Activated effector memory CD4-positive, alpha-beta T cell treated with anti-CD3 and anti-CD28 coated beads, Interleukin-2, amount 50 U/mL, for 16 hours (primary cell): ENCODE results near the gene NEDD8.

Source experiments
- DNase-seq: peaks from one replicate; pipeline ENCODE4 v3.0.0-alpha.2; 2020

NEDD8 gene

GRCh38 chr14:24177041-24177825 lies 54.9 kb downstream of the NEDD8 start:
- DNase-seq, result no peak

- DNase-seq, result no peak
Observed at GRCh38 chr14:24176599-24176998, 55.6 kb downstream of the NEDD8 start.

GRCh38 chr14:24172871-24173281 lies 59.3 kb downstream of the NEDD8 start:
- no peak for DNase-seq

- no peak for DNase-seq
Observed at GRCh38 chr14:24172261-24172860, 59.8 kb downstream of the NEDD8 start.

- peak; percentile 88 for DNase-seq
Observed at GRCh38 chr14:24171422-24172260, 60.5 kb downstream of the NEDD8 start, which contains the start of gene REC8. REC8 (plus strand) TSS chr14:24172080; CDS start chr14:24172553, 473 bp downstream.

- no peak for DNase-seq
Observed at GRCh38 chr14:24167469-24168114, 64.6 kb downstream of the NEDD8 start.
